ENCODE measurements around the gene STMP1. TPM values are rescaled to one million over a fixed set of nuclear protein-coding genes. Genes with fewer than 3 reads are reported as not detected.

The STMP1 gene
- total and polyA plus RNA-seq, 2 experiments from 2014 or later, result 23.0 to 78.4 TPM

- TF ChIP-seq POLR2AphosphoS5 (IDR thresholded peaks at IDR 0.05; ENCODE audit: low read depth) (no peak), EZH2phosphoT487 (IDR thresholded peaks at IDR 0.05; ENCODE audit: unreplicated experiment) (no peak), ZNF331 (CRISPR knock-in tag; IDR thresholded peaks at IDR 0.05; ENCODE audit: low read depth) (no peak)
These were observed 3.0 kb upstream of the STMP1 start (continued) for GRCh38 chr7:135659159-135659846.

GRCh38 chr7:135661311-135662122 is 797 bp upstream of the STMP1 start:
- Histone ChIP-seq H3K4me1 (ENCODE audit: insufficient read depth) (peaks cover 14% of the 10 kb centered on the region), H3K36me3 (ENCODE audit: insufficient read depth) (no peaks in the 10 kb centered on the region), H3K4me3 (peak overlapping the region; percentile 97), H3K27me3 (ENCODE audit: insufficient read depth) (no peaks in the 10 kb centered on the region), H3K27ac (ENCODE audit: low read depth) (peak overlapping the region; percentile 88), H3K4me2 (peak overlapping the region; percentile 91), H4K20me1 (replicated peaks; ENCODE audit: insufficient read depth) (no peaks in the 10 kb centered on the region), H3K9me2 (ENCODE audit: insufficient read depth) (no peaks in the 10 kb centered on the region), H3K79me2 (replicated peaks; ENCODE audit: insufficient read depth) (peaks cover 41% of the 10 kb centered on the region), H2AFZ (peak overlapping the region; percentile 96), H3F3A (replicated peaks; ENCODE audit: low read depth) (peaks cover 13% of the 10 kb centered on the region; the same call in 1 of the 2 replicates)
- H3K27me3 Mint-ChIP-seq (ENCODE audit: insufficient read depth, low read depth, poor library complexity), result peaks cover 6% of the 10 kb centered on the region
- peak overlapping the region; percentile 98 for H3K4me3 Mint-ChIP-seq
- peak overlapping the region; percentile 36 for H3K27ac Mint-ChIP-seq
- peaks cover 13% of the 10 kb centered on the region; the same call in 2 of the 3 replicates for H3K4me1 Mint-ChIP-seq
- ATAC-seq, result peak; percentile 33
- no peak for DNase-seq (ENCODE audit: low spot score)
- H3K36me3 Mint-ChIP-seq (ENCODE audit: low read depth), result peaks cover 8% of the 10 kb centered on the region; the same call in 2 of the 3 replicates
- H3K9me3 Mint-ChIP-seq, result no peaks in the 10 kb centered on the region; the same call in 2 of the 3 replicates
- TF ChIP-seq EZH2phosphoT487 (IDR thresholded peaks at IDR 0.05; ENCODE audit: unreplicated experiment) (no peak), CTCF (conservative IDR thresholded peaks at IDR 0.05; ENCODE audit: low read depth in 2 of 2) (no peak), ETS1 (IDR thresholded peaks at IDR 0.05) (no peak), REST (IDR thresholded peaks at IDR 0.05; ENCODE audit: unreplicated experiment) (no peak), CREB1 (CRISPR knock-in tag; IDR thresholded peaks at IDR 0.05; ENCODE audit: low read depth) (no peak), NANOG (IDR thresholded peaks at IDR 0.05; ENCODE audit: borderline replicate concordance) (no peak), ZNF114 (CRISPR knock-in tag; IDR thresholded peaks at IDR 0.05) (no peak), ZNF331 (CRISPR knock-in tag; IDR thresholded peaks at IDR 0.05; ENCODE audit: low read depth) (no peak), EZH2 (IDR thresholded peaks at IDR 0.05; ENCODE audit: low read depth, unreplicated experiment) (no peak), JUNB (IDR thresholded peaks at IDR 0.05; ENCODE audit: unreplicated experiment) (no peak)
